Lung (tissue), 12 donors: Measurements from ENCODE around the gene APAF1. TPM values are rescaled to one million over a fixed set of nuclear protein-coding genes. Genes with fewer than 3 reads are reported as not detected.

Experiments used
- ATAC-seq: fragments of 200-7000 bp; cut with Tn5 transposase; one replicate; pipeline ENCODE4 v1.9.1; 2020; ENCODE audit warnings: moderate number of reproducible peaks; ENCODE audit not compliant: insufficient read depth, low FRiP score
- DNase-seq, 3 donors: peaks; one replicate each; pipeline ENCODE4 v3.0.0-alpha.2; 2013 to 2017
- H3K27ac ChIP-seq, 2 donors: one replicate each; pipeline ENCODE4 v1.5.1; 2013; ENCODE audit warnings: mild to moderate bottlenecking in 2 of 2, moderate library complexity in 2 of 2, control low read depth in 1 of 2, inconsistent platforms in 1 of 2, low read depth in 1 of 2, low read length in 1 of 2
- H3K27me3 ChIP-seq, 3 donors: one replicate each; pipeline ENCODE4 v1.5.1; 2013; ENCODE audit warnings: low read length in 2 of 3; ENCODE audit not compliant: control insufficient read depth in 3 of 3, insufficient read depth in 3 of 3
- H3K36me3 ChIP-seq, 4 donors: one replicate each; pipeline ENCODE4 v1.5.1; 2013; ENCODE audit warnings: low read length in 4 of 4, mild to moderate bottlenecking in 1 of 4, moderate library complexity in 1 of 4; ENCODE audit not compliant: control insufficient read depth in 4 of 4, insufficient read depth in 4 of 4
- H3K4me1 ChIP-seq, 5 donors: one replicate each; pipeline ENCODE4 v1.5.1; 2013; ENCODE audit warnings: low read length in 5 of 5, mild to moderate bottlenecking in 2 of 5, moderate library complexity in 1 of 5; ENCODE audit not compliant: control insufficient read depth in 5 of 5, insufficient read depth in 5 of 5
- H3K4me3 ChIP-seq: one replicate; pipeline ENCODE4 v1.5.1; 2013; ENCODE audit warnings: mild to moderate bottlenecking, control low read depth, moderate library complexity
- H3K9ac ChIP-seq, 2 donors: one replicate each; pipeline ENCODE4 v1.5.1; 2013; ENCODE audit warnings: low read length in 2 of 2, control low read depth in 1 of 2; ENCODE audit not compliant: insufficient read depth in 1 of 2
- H3K9me3 ChIP-seq, 4 donors: one replicate each; pipeline ENCODE4 v1.5.1; 2013; ENCODE audit warnings: low read length in 3 of 4, mild to moderate bottlenecking in 1 of 4, moderate library complexity in 1 of 4; ENCODE audit not compliant: control insufficient read depth in 4 of 4, insufficient read depth in 3 of 4
- WGBS, 2 donors: extraction: QIAGEN DNeasy Blood & Tissue Kit; methylation state at CpG; one replicate each; pipeline ENCODE4 v1.1.7; 2013; 5-methylcytosine and 5-hydroxymethylcytosine counted together
- polyA plus RNA-seq, 2 donors: library from polyadenylated mRNA; stranded (reverse); fragments of 200-250 nt; gene quantifications; one replicate each; pipeline ENCODE4 v1.2.1, GENCODE V29; 2013
- total RNA-seq, 2 donors: library from RNA; depleted of rRNA in 1 of 2; stranded (reverse); fragments of >200 nt in 1 of 2; gene quantifications; one replicate each; pipeline ENCODE4 v1.2.1, GENCODE V29; 2014 to 2021
- TF ChIP-seq, protein P1 (sequence below): IDR thresholded peaks from 2 replicates; pipeline ENCODE4 v1.5.1; 2012; ENCODE audit warnings: mild to moderate bottlenecking; ENCODE audit errors: control extremely low read depth, extremely low read depth
- donor health status: control.
- donor health status: control.
- donor health status: Bipolar disorder and iron deficiency.
- donor health status: healthy.
- donor health status: DM: yes; HTN: yes; CAD: no.

Gene APAF1
- total and polyA plus RNA-seq, 4 donors: 6.6 to 53.2 (median 13.7) TPM

DNA sequence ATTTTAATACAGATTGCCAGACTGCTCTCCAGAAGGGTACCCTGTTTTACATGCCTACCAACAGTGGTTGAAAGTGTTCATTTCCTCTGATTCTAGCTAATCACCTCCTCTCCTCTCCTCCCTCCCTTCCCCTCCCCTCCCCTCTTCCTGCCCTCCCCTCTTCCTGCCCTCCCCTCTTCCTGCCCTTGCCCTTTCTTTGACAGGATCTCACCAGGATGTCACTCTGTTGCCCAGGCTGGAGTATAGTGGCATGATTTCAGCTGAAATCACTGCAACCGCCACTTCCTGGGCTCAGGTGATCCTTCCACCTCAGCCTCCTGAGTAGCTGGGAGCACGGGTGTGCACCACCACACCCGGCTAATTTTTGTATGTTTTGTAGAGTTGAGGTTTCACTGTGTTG lies 24.7 kb downstream of the APAF1 start:
- Histone ChIP-seq H3K9me3 (no peaks in the 10 kb centered on the region), H3K9ac (no peak overlapping the region)
- ATAC-seq: no peak

DNA sequence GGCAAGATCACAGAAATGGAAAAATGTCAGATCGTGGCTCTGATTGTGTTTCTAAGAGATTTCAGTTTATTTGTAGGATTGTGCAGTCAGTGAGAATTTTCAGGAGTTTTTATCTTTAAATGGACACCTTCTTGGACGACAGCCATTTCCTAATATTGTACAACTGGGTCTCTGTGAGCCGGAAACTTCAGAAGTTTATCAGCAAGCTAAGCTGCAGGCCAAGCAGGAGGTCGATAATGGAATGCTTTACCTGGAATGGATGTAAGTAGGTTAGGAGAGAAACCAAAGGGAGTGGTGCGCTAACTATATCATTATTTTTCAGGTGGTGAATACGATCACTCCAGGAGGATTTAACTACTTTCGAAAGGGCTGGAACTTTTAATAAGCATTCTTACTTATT lies 26.4 kb downstream of the APAF1 start:
- TF ChIP-seq, protein P1, sequence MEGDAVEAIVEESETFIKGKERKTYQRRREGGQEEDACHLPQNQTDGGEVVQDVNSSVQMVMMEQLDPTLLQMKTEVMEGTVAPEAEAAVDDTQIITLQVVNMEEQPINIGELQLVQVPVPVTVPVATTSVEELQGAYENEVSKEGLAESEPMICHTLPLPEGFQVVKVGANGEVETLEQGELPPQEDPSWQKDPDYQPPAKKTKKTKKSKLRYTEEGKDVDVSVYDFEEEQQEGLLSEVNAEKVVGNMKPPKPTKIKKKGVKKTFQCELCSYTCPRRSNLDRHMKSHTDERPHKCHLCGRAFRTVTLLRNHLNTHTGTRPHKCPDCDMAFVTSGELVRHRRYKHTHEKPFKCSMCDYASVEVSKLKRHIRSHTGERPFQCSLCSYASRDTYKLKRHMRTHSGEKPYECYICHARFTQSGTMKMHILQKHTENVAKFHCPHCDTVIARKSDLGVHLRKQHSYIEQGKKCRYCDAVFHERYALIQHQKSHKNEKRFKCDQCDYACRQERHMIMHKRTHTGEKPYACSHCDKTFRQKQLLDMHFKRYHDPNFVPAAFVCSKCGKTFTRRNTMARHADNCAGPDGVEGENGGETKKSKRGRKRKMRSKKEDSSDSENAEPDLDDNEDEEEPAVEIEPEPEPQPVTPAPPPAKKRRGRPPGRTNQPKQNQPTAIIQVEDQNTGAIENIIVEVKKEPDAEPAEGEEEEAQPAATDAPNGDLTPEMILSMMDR: no peak
- DNase-seq: peak in 1 of 3 donors; percentile 31
- Histone ChIP-seq H3K9ac (no peak overlapping the region), H3K4me3 (no peak overlapping the region), H3K27ac (no peak overlapping the region), H3K27me3 (no peaks in the 10 kb centered on the region), H3K4me1 (no peaks in the 10 kb centered on the region), H3K36me3 (peaks cover 7 to 26% (median 12%) of the 10 kb centered on the region in 4 donors), H3K9me3 (no peaks in the 10 kb centered on the region)
- 69 to 81% methylated on average over 7 of the region's 7 CpGs for WGBS, 2 donors
- no peak for ATAC-seq

More for the DNA sequence above, 24.7 kb downstream of the APAF1 start:
- Histone ChIP-seq H3K27ac (no peak overlapping the region), H3K36me3 (peaks cover 8 to 35% (median 21%) of the 10 kb centered on the region in 4 donors), H3K27me3 (no peaks in the 10 kb centered on the region), H3K4me1 (no peaks in the 10 kb centered on the region), H3K4me3 (no peak overlapping the region)
- TF ChIP-seq, protein P1: no peak
- DNase-seq: no peak
- WGBS, 2 donors: 91 to 92% methylated on average over 3 of the region's 3 CpGs

DNA sequence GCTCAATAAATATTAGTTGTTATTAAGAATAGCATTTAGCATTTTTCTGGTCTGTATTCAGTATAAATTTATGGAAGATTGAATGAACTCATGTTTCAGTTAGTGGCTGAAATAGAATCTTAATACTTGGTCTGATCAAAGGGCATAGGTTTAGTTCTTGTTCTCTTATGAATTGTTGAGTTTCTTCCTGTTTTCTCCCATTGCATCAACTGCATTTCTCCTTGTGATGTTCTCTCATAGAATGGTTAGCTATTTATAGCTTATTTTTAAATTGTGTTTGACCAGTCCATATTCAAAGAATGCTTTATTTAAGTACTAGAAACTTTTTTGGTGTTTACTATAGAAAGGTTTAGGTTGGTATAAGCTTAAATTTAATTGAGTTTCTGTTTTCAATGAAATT lies 29.8 kb downstream of the APAF1 start:
- Histone ChIP-seq H3K27me3 (no peaks in the 10 kb centered on the region), H3K9me3 (peaks cover 0 to 2% (median 0%) of the 10 kb centered on the region in 4 donors), H3K36me3 (peaks cover 0 to 30% (median 21%) of the 10 kb centered on the region in 4 donors), H3K4me3 (no peak overlapping the region), H3K4me1 (no peaks in the 10 kb centered on the region), H3K9ac (no peak overlapping the region), H3K27ac (no peak overlapping the region)
- DNase-seq: no peak
- TF ChIP-seq, protein P1: no peak
- ATAC-seq: no peak

DNA sequence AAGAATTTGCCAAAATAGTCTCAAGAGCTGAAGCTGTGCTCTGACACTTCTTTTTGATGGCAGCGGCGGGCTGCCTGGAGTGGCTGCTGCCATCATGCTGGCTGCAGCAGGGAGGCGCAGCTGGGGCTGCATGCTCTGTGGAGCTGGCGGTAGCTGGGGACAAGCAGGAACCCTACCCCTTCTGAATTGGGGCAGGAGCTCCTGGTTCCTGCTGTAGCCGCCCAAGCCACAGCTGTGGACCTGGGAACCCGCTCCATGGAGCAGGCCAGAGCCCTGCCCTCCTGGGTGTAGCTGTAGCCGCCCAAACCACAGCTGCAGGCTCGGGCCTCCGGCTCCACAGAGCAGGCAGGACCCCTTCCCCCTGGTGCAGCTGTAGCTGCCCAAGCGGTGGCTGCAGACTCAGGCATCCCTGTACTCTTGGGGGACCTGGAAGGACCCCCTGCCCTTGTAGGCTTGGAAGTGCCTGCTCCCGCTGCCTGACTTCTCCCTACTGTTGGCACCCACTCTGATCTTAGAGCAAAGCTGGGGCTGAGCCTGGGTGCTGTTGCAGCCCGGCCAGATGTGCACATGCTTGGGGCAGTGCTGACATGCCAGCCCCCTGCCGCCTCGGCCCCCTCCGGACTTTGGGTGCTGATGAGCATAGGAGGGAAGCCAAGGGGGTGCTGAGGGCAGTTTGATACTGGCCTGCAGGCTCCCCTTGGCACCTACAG lies 33.3 kb downstream of the APAF1 start:
- H3K9me3 ChIP-seq: peaks cover 0 to 2% (median 0%) of the 10 kb centered on the region in 4 donors
- H3K9ac ChIP-seq: no peak overlapping the region
- no peak overlapping the region for H3K27ac ChIP-seq
- no peaks in the 10 kb centered on the region for H3K4me1 ChIP-seq
- peaks cover 12 to 43% (median 33%) of the 10 kb centered on the region in 4 donors for H3K36me3 ChIP-seq
- H3K4me3 ChIP-seq: no peak overlapping the region
- WGBS, 2 donors: 95% methylated on average over 15 of the region's 15 CpGs
- DNase-seq (no peak), ATAC-seq (no peak)
- TF ChIP-seq, protein P1: no peak
- no peaks in the 10 kb centered on the region for H3K27me3 ChIP-seq
